ENCODE data around the gene PTGER2. TPM values are rescaled to one million over a fixed set of nuclear protein-coding genes. Genes with fewer than 3 reads are reported as not detected.
A peak's percentile ranks its signal among the peaks of the same experiment; 100 is the strongest.

Gene PTGER2
- total RNA-seq, 4 donors from 2014 or later: 0.25 to 0.78 TPM; not detected in 2

GRCh38 chr14:52267501-52268278 is 46.4 kb upstream of the PTGER2 start, which contains the start of gene PTGDR:
Gene PTGDR, plus strand, starts transcription at chr14:52267698. Its CDS starts 117 bp downstream, at chr14:52267815.
- H3K4me1 ChIP-seq: peaks cover 0 to 3% of the 10 kb centered on the region in 2 donors
- peak within 1 kb of the TSS; percentile 41 to 50 (median 48) for H3K4me3 ChIP-seq
- no peak for ATAC-seq
- TF ChIP-seq POLR2A (IDR thresholded peaks at IDR 0.05): no peak
- TF ChIP-seq, protein P1, sequence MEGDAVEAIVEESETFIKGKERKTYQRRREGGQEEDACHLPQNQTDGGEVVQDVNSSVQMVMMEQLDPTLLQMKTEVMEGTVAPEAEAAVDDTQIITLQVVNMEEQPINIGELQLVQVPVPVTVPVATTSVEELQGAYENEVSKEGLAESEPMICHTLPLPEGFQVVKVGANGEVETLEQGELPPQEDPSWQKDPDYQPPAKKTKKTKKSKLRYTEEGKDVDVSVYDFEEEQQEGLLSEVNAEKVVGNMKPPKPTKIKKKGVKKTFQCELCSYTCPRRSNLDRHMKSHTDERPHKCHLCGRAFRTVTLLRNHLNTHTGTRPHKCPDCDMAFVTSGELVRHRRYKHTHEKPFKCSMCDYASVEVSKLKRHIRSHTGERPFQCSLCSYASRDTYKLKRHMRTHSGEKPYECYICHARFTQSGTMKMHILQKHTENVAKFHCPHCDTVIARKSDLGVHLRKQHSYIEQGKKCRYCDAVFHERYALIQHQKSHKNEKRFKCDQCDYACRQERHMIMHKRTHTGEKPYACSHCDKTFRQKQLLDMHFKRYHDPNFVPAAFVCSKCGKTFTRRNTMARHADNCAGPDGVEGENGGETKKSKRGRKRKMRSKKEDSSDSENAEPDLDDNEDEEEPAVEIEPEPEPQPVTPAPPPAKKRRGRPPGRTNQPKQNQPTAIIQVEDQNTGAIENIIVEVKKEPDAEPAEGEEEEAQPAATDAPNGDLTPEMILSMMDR (IDR thresholded peaks at IDR 0.05 in 4 of 5, conservative IDR thresholded peaks at IDR 0.05 in 1 of 5): no peak
- H3K9me3 ChIP-seq: no peaks in the 10 kb centered on the region
- in situ Hi-C loops (cut with MboI; ENCODE audit: low sequenced_read_pairs in 4 of 4) (no loop called here), intact Hi-C loops (cut with DNase I; ENCODE audit: low total_unique reads) (no loop called here)
- H3K27ac ChIP-seq: no peak within 1 kb of the TSS
- DNase-seq: no peak
- no peaks in the 10 kb centered on the region for H3K36me3 ChIP-seq
- H3K27me3 ChIP-seq: peaks cover 3 to 19% (median 13%) of the 10 kb centered on the region in 3 donors

- no peak for DNase-seq
- Histone ChIP-seq H3K9me3 (no peaks in the 10 kb centered on the region), H3K4me3 (peak overlapping the region; percentile 41 to 50 (median 48)), H3K36me3 (no peaks in the 10 kb centered on the region), H3K27me3 (peaks cover 3 to 19% (median 13%) of the 10 kb centered on the region in 3 donors), H3K27ac (no peak overlapping the region), H3K4me1 (peaks cover 0 to 3% of the 10 kb centered on the region in 2 donors)
- no peak for ATAC-seq
- TF ChIP-seq, protein P1 (IDR thresholded peaks at IDR 0.05 in 4 of 5, conservative IDR thresholded peaks at IDR 0.05 in 1 of 5): no peak
- no peak for TF ChIP-seq POLR2A (IDR thresholded peaks at IDR 0.05)
- intact Hi-C loops (cut with DNase I; ENCODE audit: low total_unique reads) (no loop called here), in situ Hi-C loops (cut with MboI; ENCODE audit: low sequenced_read_pairs in 4 of 4) (no loop called here)
Measured at GRCh38 chr14:52268279-52269061, 45.6 kb upstream of the PTGER2 start.

- Histone ChIP-seq H3K9me3 (no peaks in the 10 kb centered on the region), H3K4me1 (peaks cover 0 to 3% of the 10 kb centered on the region in 2 donors), H3K27ac (no peak overlapping the region), H3K4me3 (peak overlapping the region; percentile 41 to 50 (median 48)), H3K36me3 (no peaks in the 10 kb centered on the region), H3K27me3 (peaks cover 3 to 19% (median 13%) of the 10 kb centered on the region in 3 donors)
- ATAC-seq (no peak), DNase-seq (no peak)
- intact Hi-C loops (cut with DNase I; ENCODE audit: low total_unique reads): no loop called here
- TF ChIP-seq POLR2A (IDR thresholded peaks at IDR 0.05): no peak
- TF ChIP-seq, protein P1 (IDR thresholded peaks at IDR 0.05 in 4 of 5, conservative IDR thresholded peaks at IDR 0.05 in 1 of 5): no peak
- in situ Hi-C loops (cut with MboI; ENCODE audit: low sequenced_read_pairs in 4 of 4): no loop called here
Measured at GRCh38 chr14:52269100-52269499, 45.0 kb upstream of the PTGER2 start.

DNA sequence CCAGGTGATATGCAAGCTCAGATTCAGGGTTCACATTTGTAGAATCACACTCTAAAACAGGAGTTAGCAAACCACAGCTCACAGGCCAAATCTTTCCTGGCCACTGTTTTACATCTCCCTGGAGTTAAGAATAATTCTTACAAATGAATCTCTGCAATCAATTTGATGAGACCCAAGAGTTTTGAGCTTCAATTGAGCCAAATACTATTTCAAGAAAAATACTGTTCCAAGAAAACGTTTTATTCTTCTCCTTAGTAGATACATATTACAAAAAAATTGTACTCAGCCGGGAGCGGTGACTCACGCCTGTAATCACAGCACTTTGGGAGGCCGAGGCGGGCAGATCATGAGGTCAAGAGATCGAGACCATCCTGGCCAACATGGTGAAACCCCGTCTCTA is 44.1 kb upstream of the PTGER2 start:
- in situ Hi-C loops (cut with MboI; ENCODE audit: low sequenced_read_pairs in 4 of 4) (no loop called here), intact Hi-C loops (cut with DNase I; ENCODE audit: low total_unique reads) (no loop called here)
- Histone ChIP-seq H3K4me1 (peaks cover 0 to 3% of the 10 kb centered on the region in 2 donors), H3K27ac (no peak overlapping the region), H3K36me3 (no peaks in the 10 kb centered on the region), H3K9me3 (no peaks in the 10 kb centered on the region), H3K4me3 (no peak overlapping the region), H3K27me3 (peaks cover 3 to 19% (median 13%) of the 10 kb centered on the region in 3 donors)
- no peak for TF ChIP-seq POLR2A (IDR thresholded peaks at IDR 0.05)
- DNase-seq (no peak), ATAC-seq (no peak)

DNA sequence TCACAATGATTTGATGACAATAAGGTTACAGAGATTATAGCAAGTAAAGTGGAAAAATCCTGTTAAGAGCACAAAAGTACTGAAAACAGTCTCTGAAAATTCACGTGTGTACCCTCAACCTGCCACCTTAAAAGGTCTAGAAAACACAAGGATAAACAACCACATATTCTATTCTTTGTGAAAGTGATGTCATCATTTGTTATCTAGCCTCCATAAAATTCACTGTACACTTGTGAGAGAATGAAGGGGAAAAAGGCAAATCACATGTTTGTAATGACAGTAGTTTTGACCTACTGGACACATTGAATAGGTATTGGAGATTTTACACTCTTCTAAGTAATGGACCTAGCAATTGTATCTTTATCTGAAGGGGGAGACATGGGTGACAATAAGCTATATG is 42.6 kb upstream of the PTGER2 start:
- Histone ChIP-seq H3K4me3 (no peak overlapping the region), H3K9me3 (no peaks in the 10 kb centered on the region), H3K4me1 (no peaks in the 10 kb centered on the region), H3K27ac (no peak overlapping the region), H3K27me3 (peaks cover 3 to 19% (median 13%) of the 10 kb centered on the region in 3 donors), H3K36me3 (no peaks in the 10 kb centered on the region)
- intact Hi-C loops (cut with DNase I; ENCODE audit: low total_unique reads) (no loop called here), in situ Hi-C loops (cut with MboI; ENCODE audit: low sequenced_read_pairs in 4 of 4) (no loop called here)
- ATAC-seq (no peak), DNase-seq (no peak)
- TF ChIP-seq, protein P1 (IDR thresholded peaks at IDR 0.05 in 4 of 5, conservative IDR thresholded peaks at IDR 0.05 in 1 of 5): no peak
- no peak for TF ChIP-seq POLR2A (IDR thresholded peaks at IDR 0.05)
